ENCODE data around the gene APP. TPM values are rescaled to one million over a fixed set of nuclear protein-coding genes. Genes with fewer than 3 reads are reported as not detected.
A peak's percentile ranks its signal among the peaks of the same experiment; 100 is the strongest.
"Not testable (repeated sequence)": the region's sequence is repeated elsewhere in the genome, so short reads cannot be mapped to it uniquely, and the experiment has no call there.

The APP gene
- total RNA-seq, 2 donors from 2014 or later: 20.5 to 46.6 TPM

- peaks cover 21% of the 10 kb centered on the region for H3K36me3 Mint-ChIP-seq (ENCODE audit: low read depth)
- peaks cover 3% of the 10 kb centered on the region for H3K4me1 Mint-ChIP-seq
- no peaks in the 10 kb centered on the region for H3K9me3 Mint-ChIP-seq
- no peak for ATAC-seq (replicated peaks)
- H3K4me3 Mint-ChIP-seq: no peak overlapping the region
- H3K27me3 Mint-ChIP-seq: no peaks in the 10 kb centered on the region
- H3K27ac Mint-ChIP-seq: no peak overlapping the region
Observed at GRCh38 chr21:26089730-26090129, 80.8 kb downstream of the APP start.

GRCh38 chr21:26087223-26087918 lies 83.2 kb downstream of the APP start:
- peak; percentile 80 for ATAC-seq (replicated peaks)
- Mint-ChIP-seq H3K27ac (no peak overlapping the region), H3K27me3 (no peaks in the 10 kb centered on the region), H3K4me3 (no peak overlapping the region), H3K4me1 (peaks cover 8% of the 10 kb centered on the region), H3K9me3 (no peaks in the 10 kb centered on the region), H3K36me3 (ENCODE audit: low read depth) (peaks cover 21% of the 10 kb centered on the region)

- Mint-ChIP-seq H3K36me3 (ENCODE audit: low read depth) (peaks cover 21% of the 10 kb centered on the region), H3K9me3 (no peaks in the 10 kb centered on the region), H3K27me3 (no peaks in the 10 kb centered on the region), H3K27ac (no peak overlapping the region), H3K4me3 (no peak overlapping the region), H3K4me1 (peaks cover 4% of the 10 kb centered on the region)
- no peak for ATAC-seq (replicated peaks)
Observed at GRCh38 chr21:26085882-26086281, 84.7 kb downstream of the APP start.

- Mint-ChIP-seq H3K4me1 (peaks cover 4% of the 10 kb centered on the region), H3K4me3 (no peak overlapping the region), H3K36me3 (ENCODE audit: low read depth) (peaks cover 18% of the 10 kb centered on the region), H3K27ac (no peak overlapping the region), H3K27me3 (no peaks in the 10 kb centered on the region), H3K9me3 (no peaks in the 10 kb centered on the region)
- no peak for ATAC-seq (replicated peaks)
Observed at GRCh38 chr21:26085127-26085526, 85.4 kb downstream of the APP start.

- peaks cover 4% of the 10 kb centered on the region for H3K4me1 Mint-ChIP-seq
- H3K9me3 Mint-ChIP-seq: no peaks in the 10 kb centered on the region
- H3K27me3 Mint-ChIP-seq: no peaks in the 10 kb centered on the region
- H3K36me3 Mint-ChIP-seq (ENCODE audit: low read depth): no peaks in the 10 kb centered on the region
- H3K4me3 Mint-ChIP-seq: no peak overlapping the region
- H3K27ac Mint-ChIP-seq: no peak overlapping the region
- no peak for ATAC-seq (replicated peaks)
Observed at GRCh38 chr21:26082549-26082948, 88.0 kb downstream of the APP start.

- H3K9me3 Mint-ChIP-seq; H3K27ac Mint-ChIP-seq; H3K36me3 Mint-ChIP-seq (ENCODE audit: low read depth); H3K4me1 Mint-ChIP-seq; H3K4me3 Mint-ChIP-seq; H3K27me3 Mint-ChIP-seq; ATAC-seq (replicated peaks): not testable (repeated sequence)
Observed at GRCh38 chr21:26081175-26081760, 89.3 kb downstream of the APP start.

- H3K9me3 Mint-ChIP-seq: no peaks in the 10 kb centered on the region
- H3K4me1 Mint-ChIP-seq: peaks cover 4% of the 10 kb centered on the region
- no peaks in the 10 kb centered on the region for H3K36me3 Mint-ChIP-seq (ENCODE audit: low read depth)
- no peak overlapping the region for H3K4me3 Mint-ChIP-seq
- H3K27ac Mint-ChIP-seq: no peak overlapping the region
- H3K27me3 Mint-ChIP-seq: no peaks in the 10 kb centered on the region
- ATAC-seq (replicated peaks): no peak
Observed at GRCh38 chr21:26080211-26080610, 90.4 kb downstream of the APP start.

GRCh38 chr21:26079366-26079765 lies 91.2 kb downstream of the APP start:
- H3K9me3 Mint-ChIP-seq: no peaks in the 10 kb centered on the region
- no peak for ATAC-seq (replicated peaks)
- H3K27me3 Mint-ChIP-seq: no peaks in the 10 kb centered on the region
- H3K36me3 Mint-ChIP-seq (ENCODE audit: low read depth): no peaks in the 10 kb centered on the region
- H3K4me3 Mint-ChIP-seq: no peak overlapping the region
- H3K4me1 Mint-ChIP-seq: peaks cover 4% of the 10 kb centered on the region
- no peak overlapping the region for H3K27ac Mint-ChIP-seq

- no peak overlapping the region for H3K4me3 Mint-ChIP-seq
- H3K9me3 Mint-ChIP-seq: no peaks in the 10 kb centered on the region
- H3K36me3 Mint-ChIP-seq (ENCODE audit: low read depth): no peaks in the 10 kb centered on the region
- no peaks in the 10 kb centered on the region for H3K4me1 Mint-ChIP-seq
- no peaks in the 10 kb centered on the region for H3K27me3 Mint-ChIP-seq
- H3K27ac Mint-ChIP-seq: no peak overlapping the region
- no peak for ATAC-seq (replicated peaks)
Observed at GRCh38 chr21:26077521-26077920, 93.0 kb downstream of the APP start.

- H3K4me1 Mint-ChIP-seq: peaks cover 21% of the 10 kb centered on the region
- H3K9me3 Mint-ChIP-seq: no peaks in the 10 kb centered on the region
- H3K27me3 Mint-ChIP-seq: no peaks in the 10 kb centered on the region
- ATAC-seq (replicated peaks): no peak
- H3K27ac Mint-ChIP-seq: no peak overlapping the region
- H3K4me3 Mint-ChIP-seq: no peak overlapping the region
- H3K36me3 Mint-ChIP-seq (ENCODE audit: low read depth): no peaks in the 10 kb centered on the region
Observed at GRCh38 chr21:26072666-26073615, 97.6 kb downstream of the APP start.

- Mint-ChIP-seq H3K4me3 (peak overlapping the region; percentile 88), H3K9me3 (no peaks in the 10 kb centered on the region), H3K27ac (peak overlapping the region; percentile 93), H3K36me3 (ENCODE audit: low read depth) (no peaks in the 10 kb centered on the region), H3K4me1 (peaks cover 23% of the 10 kb centered on the region), H3K27me3 (no peaks in the 10 kb centered on the region)
- peak; percentile 74 for ATAC-seq (replicated peaks)
Observed at GRCh38 chr21:26070822-26071425, 99.6 kb downstream of the APP start.

- H3K4me3 Mint-ChIP-seq: peak overlapping the region; percentile 88
- peak overlapping the region; percentile 93 for H3K27ac Mint-ChIP-seq
Observed at GRCh38 chr21:26070121-26070520, 100.4 kb downstream of the APP start.

GRCh38 chr21:26068776-26069175 lies 101.8 kb downstream of the APP start:
- ATAC-seq (replicated peaks): no peak
- Mint-ChIP-seq H3K36me3 (ENCODE audit: low read depth) (no peaks in the 10 kb centered on the region), H3K4me3 (no peak overlapping the region), H3K9me3 (no peaks in the 10 kb centered on the region), H3K27ac (no peak overlapping the region), H3K4me1 (peaks cover 23% of the 10 kb centered on the region), H3K27me3 (no peaks in the 10 kb centered on the region)

More at GRCh38 chr21:26070121-26070520, 100.4 kb downstream of the APP start:
- Mint-ChIP-seq H3K27me3 (no peaks in the 10 kb centered on the region), H3K9me3 (no peaks in the 10 kb centered on the region), H3K36me3 (ENCODE audit: low read depth) (no peaks in the 10 kb centered on the region), H3K4me1 (peaks cover 23% of the 10 kb centered on the region)
- ATAC-seq (replicated peaks): no peak

- Mint-ChIP-seq H3K36me3 (ENCODE audit: low read depth) (no peaks in the 10 kb centered on the region), H3K27ac (no peak overlapping the region), H3K9me3 (no peaks in the 10 kb centered on the region), H3K4me1 (peaks cover 23% of the 10 kb centered on the region), H3K4me3 (peak overlapping the region; percentile 15), H3K27me3 (no peaks in the 10 kb centered on the region)
- no peak for ATAC-seq (replicated peaks)
Observed at GRCh38 chr21:26067836-26068594, 102.6 kb downstream of the APP start.

All from activated T-helper 17 cell treated with anti-CD3 and anti-CD28 coated beads, Interleukin-2, amount 50 U/mL, for 72 hours (primary cell).